GM13976 (cell line): Measurements from ENCODE around the gene CNRIP1.

Experiments
- DNase-seq: peaks from one replicate; pipeline ENCODE4 v3.0.0; 2012; ENCODE audit warnings: low spot score
- in situ Hi-C: fragments of 300-500 bp; cut with MboI; formaldehyde crosslinking; loops from one replicate; pipeline ENCODE4 v1.12.0; 2022; ENCODE audit warnings: low sequenced_read_pairs, mixed read lengths, inconsistent platforms; ENCODE audit not compliant: unreplicated experiment
- TF ChIP-seq, protein P1 (sequence below): IDR thresholded peaks from 2 replicates; pipeline ENCODE4 v1.5.1; 2012; ENCODE audit warnings: borderline replicate concordance, mild to moderate bottlenecking; ENCODE audit not compliant: insufficient read depth; ENCODE audit errors: extremely low read depth, missing control alignments, control extremely low read depth

Gene CNRIP1

DNA sequence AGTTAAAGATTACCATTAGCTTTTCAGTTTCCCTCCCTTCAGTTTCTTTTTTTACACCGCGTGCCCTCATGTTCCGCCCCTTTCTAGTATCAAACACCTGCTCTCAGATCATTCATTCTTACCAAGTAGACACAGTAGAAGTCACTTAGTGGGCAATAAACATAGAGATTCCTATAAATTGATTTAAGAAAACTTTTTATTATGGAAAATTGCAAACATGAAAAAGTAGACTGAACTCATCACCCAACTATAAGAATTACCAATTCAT is 21.2 kb upstream of the CNRIP1 start:
- TF ChIP-seq, protein P1, sequence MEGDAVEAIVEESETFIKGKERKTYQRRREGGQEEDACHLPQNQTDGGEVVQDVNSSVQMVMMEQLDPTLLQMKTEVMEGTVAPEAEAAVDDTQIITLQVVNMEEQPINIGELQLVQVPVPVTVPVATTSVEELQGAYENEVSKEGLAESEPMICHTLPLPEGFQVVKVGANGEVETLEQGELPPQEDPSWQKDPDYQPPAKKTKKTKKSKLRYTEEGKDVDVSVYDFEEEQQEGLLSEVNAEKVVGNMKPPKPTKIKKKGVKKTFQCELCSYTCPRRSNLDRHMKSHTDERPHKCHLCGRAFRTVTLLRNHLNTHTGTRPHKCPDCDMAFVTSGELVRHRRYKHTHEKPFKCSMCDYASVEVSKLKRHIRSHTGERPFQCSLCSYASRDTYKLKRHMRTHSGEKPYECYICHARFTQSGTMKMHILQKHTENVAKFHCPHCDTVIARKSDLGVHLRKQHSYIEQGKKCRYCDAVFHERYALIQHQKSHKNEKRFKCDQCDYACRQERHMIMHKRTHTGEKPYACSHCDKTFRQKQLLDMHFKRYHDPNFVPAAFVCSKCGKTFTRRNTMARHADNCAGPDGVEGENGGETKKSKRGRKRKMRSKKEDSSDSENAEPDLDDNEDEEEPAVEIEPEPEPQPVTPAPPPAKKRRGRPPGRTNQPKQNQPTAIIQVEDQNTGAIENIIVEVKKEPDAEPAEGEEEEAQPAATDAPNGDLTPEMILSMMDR, result no peak
- DNase-seq, result no peak
- in situ Hi-C loops, result no loop called here

DNA sequence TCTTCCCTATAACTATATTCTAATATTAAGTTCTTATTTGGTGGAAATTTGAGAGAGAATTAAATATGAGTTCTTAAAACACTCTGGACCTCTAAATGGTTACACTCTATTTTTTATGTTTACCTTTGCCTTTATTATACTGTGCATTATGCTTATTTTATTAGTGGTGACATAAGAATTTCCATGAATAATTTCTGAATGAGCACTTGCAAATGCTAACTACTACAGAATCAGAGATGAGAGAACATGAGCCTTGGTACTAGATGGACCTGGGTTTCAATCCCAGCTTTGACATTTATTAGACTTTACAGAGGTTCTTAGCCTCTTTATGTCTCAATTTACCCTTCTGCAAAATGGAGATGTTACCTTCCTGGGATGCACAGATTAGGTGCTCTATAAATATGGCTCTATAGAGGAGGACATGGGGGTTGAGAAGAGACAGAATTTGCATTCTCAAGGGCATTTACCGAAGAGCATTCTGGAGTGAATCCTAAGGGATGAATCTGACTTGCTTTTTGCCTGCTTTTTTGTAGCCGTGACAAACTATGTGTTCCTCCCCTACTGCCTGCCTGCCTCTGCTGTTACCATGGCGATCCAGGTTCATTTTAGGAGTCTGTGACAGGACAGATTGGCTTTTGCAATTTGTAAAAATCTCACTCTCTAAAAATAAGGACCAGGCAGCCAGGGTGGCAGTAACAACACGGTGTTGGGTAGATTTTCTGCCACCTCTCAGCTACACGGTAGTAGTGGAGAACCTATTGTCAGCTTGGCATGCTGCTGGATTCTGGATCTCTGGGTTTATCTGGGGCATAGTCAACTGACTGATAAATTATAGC is 20.7 kb upstream of the CNRIP1 start:
- in situ Hi-C loops, result no loop called here
- no peak for DNase-seq
- TF ChIP-seq, protein P1, result no peak

GRCh38 chr2:68336192-68336591 is 16.4 kb upstream of the CNRIP1 start:
- TF ChIP-seq, protein P1, result no peak
- no peak for DNase-seq
- in situ Hi-C loops, result no loop called here

DNA sequence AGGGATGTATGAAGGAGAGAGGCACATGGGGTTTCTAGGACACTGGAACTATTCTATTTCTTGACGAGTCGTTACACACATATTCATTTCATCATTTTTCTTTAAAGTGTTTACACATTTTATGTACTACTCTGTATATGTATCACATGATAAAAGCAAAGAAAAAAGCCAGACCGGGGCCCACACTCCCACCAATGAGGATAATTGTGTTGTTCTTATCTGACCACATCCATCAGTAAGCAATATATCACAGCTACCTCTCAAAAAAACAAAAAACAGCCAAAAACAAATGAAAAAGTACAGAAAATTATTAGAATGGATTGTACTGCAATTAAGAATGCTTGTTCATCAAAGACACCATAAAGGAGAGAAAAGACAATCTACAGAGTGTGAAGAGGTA is 14.2 kb upstream of the CNRIP1 start:
- TF ChIP-seq, protein P1, result no peak
- no peak for DNase-seq
- in situ Hi-C loops, result no loop called here

- TF ChIP-seq, protein P1, result no peak
- DNase-seq, result no peak
- in situ Hi-C loops, result no loop called here
Observed at GRCh38 chr2:68333009-68333408, 13.3 kb upstream of the CNRIP1 start.

GRCh38 chr2:68330691-68331090 is 10.9 kb upstream of the CNRIP1 start:
- DNase-seq, result no peak
- in situ Hi-C loops, result no loop called here
- TF ChIP-seq, protein P1, result no peak

GRCh38 chr2:68328901-68329300 is 9.2 kb upstream of the CNRIP1 start:
- TF ChIP-seq, protein P1, result no peak
- in situ Hi-C loops, result no loop called here
- no peak for DNase-seq
